Liver (tissue), 9 donors: ENCODE results near the gene LDLRAD3. TPM values are rescaled to one million over a fixed set of nuclear protein-coding genes. Genes with fewer than 3 reads are reported as not detected.
"Not testable (repeated sequence)": the region's sequence is repeated elsewhere in the genome, so short reads cannot be mapped to it uniquely, and the experiment has no call there.

ENCODE experiments used
- DNase-seq: peaks from one replicate; pipeline ENCODE4 v3.0.0-alpha.2; 2017; ENCODE audit warnings: low spot score
- H3K27ac ChIP-seq, 2 donors: one replicate each; pipeline ENCODE4 v1.7.0; 2013; ENCODE audit warnings: inconsistent platforms in 2 of 2, low read length in 2 of 2, control low read depth in 1 of 2, low read depth in 1 of 2, mild to moderate bottlenecking in 1 of 2
- H3K27me3 ChIP-seq, 4 donors: one replicate each; pipeline versions ENCODE4 v1.6.1 to v1.7.0; 2013; ENCODE audit warnings: low read length in 3 of 4, inconsistent platforms in 1 of 4, mild to moderate bottlenecking in 1 of 4, moderate library complexity in 1 of 4; ENCODE audit not compliant: control insufficient read depth in 4 of 4, insufficient read depth in 4 of 4
- H3K36me3 ChIP-seq, 4 donors: one replicate each; pipeline versions ENCODE4 v1.6.1 to v1.7.0; 2013; ENCODE audit warnings: low read length in 3 of 4, mild to moderate bottlenecking in 3 of 4, low read depth in 1 of 4, moderate library complexity in 1 of 4; ENCODE audit not compliant: control insufficient read depth in 4 of 4, insufficient read depth in 3 of 4
- H3K4me1 ChIP-seq, 4 donors: one replicate each; pipeline versions ENCODE4 v1.6.1 to v1.7.0; 2013; ENCODE audit warnings: low read length in 3 of 4, mild to moderate bottlenecking in 3 of 4, moderate library complexity in 1 of 4; ENCODE audit not compliant: control insufficient read depth in 4 of 4, insufficient read depth in 4 of 4
- H3K4me3 ChIP-seq, 3 donors: one replicate each; pipeline versions ENCODE4 v1.6.1 to v1.7.0; 2013; ENCODE audit warnings: low read length in 3 of 3, control low read depth in 1 of 3, low read depth in 1 of 3, mild to moderate bottlenecking in 1 of 3
- H3K9ac ChIP-seq, 2 donors: one replicate each; pipeline ENCODE4 v1.7.0; 2013; ENCODE audit warnings: low read length in 2 of 2, mild to moderate bottlenecking in 2 of 2, moderate library complexity in 2 of 2, control low read depth in 1 of 2, low read depth in 1 of 2
- H3K9me3 ChIP-seq, 4 donors: one replicate each; pipeline versions ENCODE4 v1.6.1 to v1.7.0; 2013; ENCODE audit warnings: low read length in 3 of 4; ENCODE audit not compliant: control insufficient read depth in 4 of 4
- ATF3 ChIP-seq: IDR thresholded peaks from 2 replicates; pipeline ENCODE4 v1.6.1; 2016; ENCODE audit warnings: antibody characterized with exemption
- CTCF ChIP-seq: fragments of 150-350 bp; IDR thresholded peaks from 2 replicates; pipeline ENCODE4 v1.5.1; 2017; ENCODE audit warnings: improper control_type of control experiment, low read depth, low read length; ENCODE audit not compliant: missing input control
- FOXA1 ChIP-seq: IDR thresholded peaks from 2 replicates; pipeline ENCODE4 v1.6.1; 2016; ENCODE audit warnings: antibody characterized with exemption
- GABPA ChIP-seq, 2 donors: IDR thresholded peaks in 1 of 2; conservative IDR thresholded peaks in 1 of 2; 2 replicates each; pipeline ENCODE4 v1.6.1; 2016; ENCODE audit warnings: antibody characterized with exemption in 2 of 2, mild to moderate bottlenecking in 1 of 2, moderate library complexity in 1 of 2
- HNF4A ChIP-seq, 2 donors: conservative IDR thresholded peaks; 2 replicates each; pipeline ENCODE4 v1.6.1; 2016; ENCODE audit warnings: antibody characterized with exemption in 2 of 2, mild to moderate bottlenecking in 2 of 2
- NR2F2 ChIP-seq: IDR thresholded peaks from 2 replicates; pipeline ENCODE4 v1.6.1; 2016; ENCODE audit warnings: antibody characterized with exemption
- RAD21 ChIP-seq, 2 donors: IDR thresholded peaks; 2 replicates each; pipeline ENCODE4 v1.6.1; 2016; ENCODE audit warnings: antibody characterized with exemption in 2 of 2, mild to moderate bottlenecking in 2 of 2
- REST ChIP-seq: IDR thresholded peaks from 2 replicates; pipeline ENCODE4 v1.6.1; 2016; ENCODE audit warnings: antibody characterized with exemption, mild to moderate bottlenecking
- RXRA ChIP-seq, 2 donors: IDR thresholded peaks; 2 replicates each; pipeline ENCODE4 v1.6.1; 2017 to 2018; ENCODE audit warnings: antibody characterized with exemption in 2 of 2, mild to moderate bottlenecking in 1 of 2
- WGBS: extraction: QIAGEN DNeasy Blood & Tissue Kit; methylation state at CpG from one replicate; pipeline ENCODE4 v1.1.7; 2013; 5-methylcytosine and 5-hydroxymethylcytosine counted together
- polyA plus RNA-seq, 2 donors: library from polyadenylated mRNA; stranded (reverse) in 1 of 2; unstranded in 1 of 2; fragments of 200-250 nt in 1 of 2; fragments of >200 nt in 1 of 2; fragmentation: Nextera tagmentation in 1 of 2; extraction: Ambion mirVana in 1 of 2; gene quantifications; one replicate each; pipeline versions ENCODE4 v1.2.1 to v1.2.3, GENCODE V29; 2013 to 2015
- total RNA-seq, 2 donors: library from RNA; depleted of rRNA; stranded (reverse); fragments of >200 nt; gene quantifications; one replicate each; pipeline ENCODE4 v1.2.3, GENCODE V29; 2014
- donor health status: healthy.
- donor health status: healthy.
- donor health status: healthy.
- donor health status: healthy.
- donor health status: healthy.

Gene LDLRAD3
- total and polyA plus RNA-seq, 4 donors, result 0.75 to 1.3 (median 0.93) TPM

- Histone ChIP-seq H3K9ac (no peak overlapping the region), H3K36me3 (no peaks in the 10 kb centered on the region), H3K9me3 (no peaks in the 10 kb centered on the region), H3K27me3 (no peaks in the 10 kb centered on the region), H3K27ac (no peak overlapping the region), H3K4me3 (no peak overlapping the region), H3K4me1 (no peaks in the 10 kb centered on the region)
- peak; percentile 14 to 51 for TF ChIP-seq RXRA (IDR thresholded peaks at IDR 0.05)
- peak; percentile 15 for TF ChIP-seq NR2F2
- no peak for TF ChIP-seq GABPA (IDR thresholded peaks at IDR 0.05 in 1 of 2, conservative IDR thresholded peaks at IDR 0.05 in 1 of 2)
- WGBS, result 15% methylated on average over 1 of the region's 1 CpG
- DNase-seq, result no peak
These were observed 32.2 kb upstream of the LDLRAD3 start for GRCh38 chr11:35911616-35912165.

- H3K27me3 ChIP-seq, DNase-seq, H3K4me1 ChIP-seq, H3K4me3 ChIP-seq, H3K9me3 ChIP-seq, H3K36me3 ChIP-seq, H3K9ac ChIP-seq, H3K27ac ChIP-seq: not testable (repeated sequence)
- WGBS, result 93% methylated on average over 7 of the region's 7 CpGs
These were observed 31.4 kb upstream of the LDLRAD3 start for GRCh38 chr11:35912436-35912835.

GRCh38 chr11:35912883-35913624 is 30.8 kb upstream of the LDLRAD3 start:
- H3K9me3 ChIP-seq, result no peaks in the 10 kb centered on the region
- H3K27ac ChIP-seq, result no peak overlapping the region
- H3K4me3 ChIP-seq, result no peak overlapping the region
- DNase-seq, result no peak
- H3K9ac ChIP-seq, result no peak overlapping the region
- H3K4me1 ChIP-seq, result no peaks in the 10 kb centered on the region
- H3K36me3 ChIP-seq, result no peaks in the 10 kb centered on the region
- TF ChIP-seq RAD21 (IDR thresholded peaks at IDR 0.05), result no peak
- no peak for TF ChIP-seq RXRA (IDR thresholded peaks at IDR 0.05)
- TF ChIP-seq FOXA1, result no peak
- no peak for TF ChIP-seq REST
- no peak for TF ChIP-seq HNF4A (conservative IDR thresholded peaks at IDR 0.05)
- no peak for TF ChIP-seq CTCF
- no peak for TF ChIP-seq ATF3
- H3K27me3 ChIP-seq, result no peaks in the 10 kb centered on the region
